ENCODE data around the gene ZNF343.

- TF ChIP-seq PAX5 (IDR thresholded peaks at IDR 0.05; ENCODE audit: borderline replicate concordance, low read depth, low read length) (no peak), CTCF (IDR thresholded peaks at IDR 0.05 in 2 of 3, conservative IDR thresholded peaks at IDR 0.05 in 1 of 3; ENCODE audit: control insufficient read depth in 2 of 3, extremely low read depth in 1 of 3, insufficient read depth in 1 of 3, low read depth in 3 of 3, low read length in 3 of 3) (no peak), EP300 (IDR thresholded peaks at IDR 0.05; ENCODE audit: borderline replicate concordance in 1 of 2, control insufficient read depth in 1 of 2, low read depth in 2 of 2, low read length in 2 of 2) (no peak), SIX5 (IDR thresholded peaks at IDR 0.05; ENCODE audit: low read depth, low read length, severe bottlenecking) (no peak), NRF1 (conservative IDR thresholded peaks at IDR 0.05; ENCODE audit: low read depth, low read length) (no peak), BRCA1 (IDR thresholded peaks at IDR 0.05; ENCODE audit: low read depth, low read length) (no peak), FOXM1 (IDR thresholded peaks at IDR 0.05; ENCODE audit: low read depth, low read length) (no peak), EZH2 (IDR thresholded peaks at IDR 0.05; ENCODE audit: borderline replicate concordance, control insufficient read depth, low read depth, low read length) (no peak)
These were observed 35.2 kb downstream of the ZNF343 start for GRCh38 chr20:2473516-2473915.
